Ramos (cell line): ENCODE results near the gene RPS10.

Experiments
- in situ Hi-C: fragments of 300-500 bp; cut with MboI; formaldehyde crosslinking; loops from one replicate; pipeline ENCODE4 v1.14.3; 2022; ENCODE audit warnings: low sequenced_read_pairs; ENCODE audit not compliant: unreplicated experiment

RPS10 gene

DNA sequence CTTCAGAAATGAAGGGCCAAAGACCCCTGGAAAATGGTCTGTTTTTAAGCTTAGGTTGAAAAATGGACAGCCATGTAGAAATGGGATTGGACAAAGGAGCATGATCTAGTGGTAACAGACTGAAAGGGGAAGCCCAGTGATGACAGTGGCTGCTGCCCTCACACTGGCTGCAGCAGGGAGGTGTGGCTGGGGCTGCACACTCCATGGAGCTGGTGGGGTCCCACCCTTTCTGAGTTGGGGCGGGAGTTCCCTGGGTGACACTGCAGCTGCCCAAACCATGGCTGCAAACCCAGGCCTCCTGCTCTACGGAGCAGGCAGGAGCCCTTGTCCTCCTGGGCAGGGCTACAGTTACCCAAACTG is 31.5 kb upstream of the RPS10 start:
- in situ Hi-C loops, result loop anchor here (10.0 kb wide), 1 partner anchor 677 kb away; no protein-coding TSS in a partner anchor

DNA sequence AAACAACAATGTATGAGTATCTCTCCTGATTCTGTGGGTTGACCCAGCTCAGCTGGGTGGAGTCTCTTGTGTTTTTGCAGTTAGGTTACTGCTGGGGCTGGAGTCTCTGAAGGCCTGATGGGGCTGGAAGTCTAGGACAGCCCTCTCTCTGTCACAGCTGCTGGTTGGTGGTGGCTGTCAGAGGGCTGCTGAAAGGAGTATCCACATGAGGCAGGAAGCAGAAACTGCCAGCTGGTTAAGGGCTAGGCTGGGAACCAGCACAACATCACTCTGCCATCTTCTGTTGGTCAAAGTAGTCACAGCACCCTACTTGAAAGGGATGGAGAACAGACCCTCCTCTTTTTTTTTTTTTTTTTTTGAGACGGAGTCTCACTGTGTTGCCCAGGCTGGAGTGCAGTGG is 30.0 kb upstream of the RPS10 start:
- in situ Hi-C loops, result loop anchor here (10.0 kb wide), 1 partner anchor 679 kb away; no protein-coding TSS in a partner anchor

DNA sequence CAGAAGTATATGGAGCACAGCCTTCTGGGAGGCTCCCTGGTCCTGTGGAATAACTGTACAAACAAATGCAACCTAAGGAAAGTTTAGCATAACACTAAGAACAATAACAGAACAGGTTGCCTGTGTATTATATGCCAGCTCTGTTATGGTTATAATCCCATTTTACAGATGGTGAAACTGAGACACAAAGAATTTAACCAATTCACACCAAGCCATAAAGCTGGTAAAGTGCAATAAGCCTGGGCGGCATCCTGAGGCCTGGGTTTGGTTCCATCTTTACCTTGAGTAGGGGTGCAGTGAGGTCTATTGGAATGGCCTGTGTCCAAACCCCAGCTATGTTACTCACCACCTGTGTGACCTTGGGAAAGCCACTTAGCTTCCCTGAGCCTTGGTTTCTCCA is 25.3 kb upstream of the RPS10 start:
- in situ Hi-C loops, result loop anchor here (10.0 kb wide), 1 partner anchor 684 kb away; no protein-coding TSS in a partner anchor

DNA sequence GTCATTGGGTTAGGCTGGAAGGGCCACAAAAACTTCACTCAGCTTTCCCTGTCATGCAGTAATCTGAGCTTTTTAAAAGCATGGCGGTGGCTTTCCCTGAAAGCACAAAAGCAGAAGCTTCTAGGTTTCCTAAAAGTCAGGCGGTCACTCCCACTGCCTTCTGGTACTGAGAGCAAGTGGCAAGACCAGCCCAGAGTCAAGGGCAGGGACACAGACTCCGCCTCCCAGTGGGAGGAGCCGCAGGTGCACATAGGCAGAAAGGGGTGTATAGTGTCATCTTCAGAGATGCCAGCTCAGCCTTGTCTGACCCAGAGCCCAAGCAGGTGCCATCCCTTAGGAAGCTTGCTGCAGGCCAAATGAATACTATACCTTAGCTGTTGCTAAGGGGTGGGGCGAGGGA is 22.0 kb upstream of the RPS10 start:
- in situ Hi-C loops, result no loop called here

DNA sequence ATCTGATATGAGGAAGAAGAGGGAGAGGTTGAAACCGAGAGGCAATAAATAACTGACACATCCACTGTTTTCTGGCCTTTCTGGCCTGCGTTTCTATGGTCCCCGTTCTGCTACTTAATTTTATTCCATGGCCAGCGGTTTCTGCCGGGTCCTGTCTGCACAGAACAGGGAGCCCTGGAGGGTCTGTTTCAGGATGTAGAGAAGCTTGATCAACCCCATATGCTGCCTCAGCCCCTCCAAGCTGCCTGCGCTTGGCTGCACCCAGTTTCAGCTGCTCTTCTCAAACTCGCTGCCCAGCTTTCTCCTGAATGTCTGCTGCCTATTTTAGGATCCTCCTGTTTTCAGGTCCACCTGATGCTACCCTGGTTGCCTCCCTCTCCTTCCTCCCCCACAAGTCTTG is 21.5 kb upstream of the RPS10 start:
- in situ Hi-C loops, result no loop called here

DNA sequence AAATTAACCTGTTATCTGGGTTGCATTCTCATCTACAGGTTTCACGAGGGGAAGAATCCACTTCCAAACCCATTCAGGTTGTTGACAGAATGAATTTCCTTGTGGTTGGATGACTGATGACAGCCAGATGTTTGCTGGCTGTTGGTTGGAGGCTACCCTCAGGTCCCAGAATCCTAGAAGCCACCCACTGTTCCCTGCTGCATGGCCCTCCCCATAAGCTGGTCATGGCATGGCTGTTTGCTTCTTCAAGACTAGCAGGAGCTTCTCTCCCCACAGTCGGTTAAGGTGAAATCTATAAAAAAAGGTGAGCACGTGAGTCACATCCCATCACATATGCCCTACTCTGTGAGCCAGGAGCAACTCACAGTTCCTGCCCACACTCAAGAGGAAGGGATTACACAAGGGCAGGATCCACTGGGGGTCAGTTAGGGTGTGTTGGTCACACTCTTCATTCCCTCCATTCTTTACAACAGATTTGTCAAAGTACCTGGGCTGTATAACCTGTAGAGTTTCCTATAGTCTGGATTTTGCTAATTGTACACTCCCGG is 19.5 kb upstream of the RPS10 start:
- in situ Hi-C loops, result no loop called here

DNA sequence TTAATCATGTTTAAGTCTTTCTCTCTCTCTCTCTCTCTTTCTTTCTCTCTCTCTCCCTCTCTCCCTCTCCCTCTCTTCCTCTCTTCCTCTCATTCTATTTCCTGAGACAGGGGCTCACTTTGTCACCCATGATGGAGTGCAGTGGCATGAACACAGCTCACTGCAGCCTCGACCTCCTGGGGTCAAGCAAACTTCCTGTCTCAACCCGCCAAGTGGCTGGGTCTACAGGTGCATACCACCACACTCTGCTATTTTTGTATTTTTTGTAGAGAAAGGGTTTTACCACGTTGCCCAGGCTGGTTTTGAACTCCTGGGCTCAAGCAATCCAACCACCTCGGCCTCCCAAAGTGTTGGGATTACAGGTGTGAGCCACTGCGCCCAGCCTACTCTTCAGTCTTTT is 15.7 kb upstream of the RPS10 start:
- in situ Hi-C loops, result no loop called here

DNA sequence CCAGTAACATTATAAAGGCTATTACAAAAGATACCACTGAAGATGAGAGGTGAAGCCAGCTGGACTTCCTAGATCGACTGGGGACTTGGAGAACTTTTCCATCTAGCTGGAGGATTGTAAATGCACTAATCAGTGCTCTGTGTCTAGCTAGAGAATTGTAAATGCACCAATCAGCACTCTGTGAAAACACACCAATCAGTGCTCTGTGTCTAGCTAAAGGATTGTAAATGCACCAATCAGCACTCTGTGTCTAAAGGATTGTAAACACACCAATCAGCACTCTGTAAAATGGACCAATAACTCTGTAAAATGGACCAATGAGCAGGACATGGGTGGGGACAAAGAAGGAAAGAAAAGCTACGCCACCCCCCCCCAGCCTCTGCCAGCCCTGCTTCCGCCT is 13.6 kb upstream of the RPS10 start:
- in situ Hi-C loops, result no loop called here

DNA sequence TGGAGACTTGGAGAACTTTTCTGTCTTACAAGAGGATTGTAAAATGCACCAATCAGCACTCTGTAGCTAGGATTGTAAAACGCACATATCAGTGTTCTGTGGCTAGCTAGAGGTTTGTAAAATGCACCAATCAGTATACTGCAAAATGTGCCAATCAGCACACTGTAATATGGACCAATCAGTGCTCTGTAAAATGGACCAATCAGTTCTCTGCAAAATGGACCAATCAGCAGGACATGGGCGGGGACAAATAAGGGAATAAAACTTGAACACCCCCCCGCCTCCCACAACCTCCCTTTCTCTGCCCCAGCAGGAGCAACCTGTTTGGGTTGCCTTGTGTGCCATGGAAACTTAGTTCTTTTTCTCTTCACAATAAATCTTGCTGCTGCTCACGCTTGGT is 12.8 kb upstream of the RPS10 start:
- in situ Hi-C loops, result no loop called here

DNA sequence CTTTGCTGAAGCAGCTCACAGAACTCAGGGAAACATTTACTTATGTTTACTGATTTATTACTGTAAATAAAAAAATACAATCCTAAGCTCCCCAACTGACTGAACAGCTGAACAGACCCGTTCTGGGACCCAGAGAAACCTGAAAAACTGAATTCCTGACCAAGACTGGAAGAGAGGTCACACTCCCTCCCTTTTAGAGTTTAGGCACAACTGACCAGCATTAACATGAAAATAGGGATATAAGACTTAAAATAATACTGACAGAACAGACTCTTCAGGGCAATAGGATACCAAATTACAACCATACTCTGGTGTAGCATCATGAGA is 11.7 kb upstream of the RPS10 start:
- in situ Hi-C loops, result no loop called here

DNA sequence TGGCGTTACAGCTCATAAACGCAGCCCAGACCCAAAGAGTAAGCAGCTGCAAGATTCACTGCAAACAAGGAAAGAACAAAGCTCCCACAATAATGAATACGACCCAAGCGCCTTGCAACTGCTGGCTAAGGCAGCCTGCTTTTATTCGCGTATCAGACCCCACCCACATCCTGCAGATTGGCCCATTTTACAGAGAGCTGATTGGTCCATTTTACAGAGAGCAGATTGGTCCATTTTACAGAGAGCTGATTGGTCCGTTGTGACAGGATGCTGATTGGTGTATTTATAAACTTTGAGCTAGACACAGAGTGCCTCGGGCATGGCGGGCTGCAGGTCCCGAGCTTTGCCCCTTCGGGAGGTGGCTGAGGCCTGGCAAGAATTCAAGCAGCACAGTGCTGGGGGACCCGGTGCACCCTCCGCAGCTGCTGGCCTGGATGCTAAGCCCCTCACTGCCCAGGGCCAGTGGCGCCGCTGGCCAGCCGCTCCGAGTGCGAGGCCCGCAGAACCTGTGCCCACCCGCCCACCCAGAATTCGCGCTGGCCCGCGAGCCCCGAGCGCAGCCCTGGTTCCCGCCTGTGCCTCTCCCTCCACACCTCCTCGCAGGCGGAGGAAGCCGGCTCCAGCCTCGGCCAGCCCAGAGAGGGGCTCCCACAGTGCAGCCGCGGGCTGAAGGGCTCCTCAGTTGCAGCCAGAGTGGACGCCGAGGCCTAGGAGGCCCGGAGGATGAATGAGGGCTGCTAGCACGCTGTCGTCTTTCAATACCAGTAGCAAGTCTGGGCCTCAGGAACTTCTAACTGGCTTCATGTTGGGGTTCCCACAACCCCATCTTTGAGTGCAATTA is 11.2 kb upstream of the RPS10 start:
- in situ Hi-C loops, result no loop called here

DNA sequence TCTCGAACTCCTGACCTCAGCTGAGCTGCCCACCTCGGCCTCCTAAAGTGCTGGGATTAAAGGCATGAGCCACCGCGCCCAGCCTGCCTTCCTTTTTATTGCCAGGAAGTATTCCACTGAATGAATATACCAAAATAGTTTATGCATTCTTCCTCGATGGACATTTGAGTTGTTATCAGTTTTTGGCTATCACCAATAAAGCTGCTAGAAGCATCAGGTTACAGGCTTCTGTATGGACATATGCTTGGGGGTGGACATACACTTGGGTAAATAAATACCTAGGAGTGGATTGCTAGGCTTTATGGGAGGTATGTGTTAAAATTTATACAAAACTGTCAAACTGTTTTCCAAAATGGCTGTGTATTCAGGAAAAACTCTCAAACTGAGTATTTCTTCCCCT is 10.0 kb upstream of the RPS10 start:
- in situ Hi-C loops, result no loop called here

DNA sequence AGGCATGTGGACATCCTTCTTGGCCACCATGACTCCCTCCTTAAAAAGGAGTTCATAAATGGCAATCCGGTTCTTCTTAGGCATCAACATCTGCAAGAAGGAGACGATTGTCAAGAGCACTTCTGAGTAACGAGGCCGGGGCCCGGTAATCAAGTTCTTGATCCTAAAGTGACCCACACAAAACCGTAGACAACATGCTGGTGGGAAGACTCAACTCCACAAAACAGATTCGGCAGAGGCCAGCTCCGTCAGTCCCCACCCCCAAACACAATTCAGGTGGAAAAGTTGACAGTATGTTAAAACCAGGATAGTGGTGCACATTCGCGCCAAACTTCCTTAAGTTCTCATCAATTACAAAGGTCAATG is 754 bp downstream of the RPS10 start:
- in situ Hi-C loops, result loop anchor here (10.0 kb wide), 1 partner anchor 180 kb away; the partner anchor contains the start of gene SMIM29

DNA sequence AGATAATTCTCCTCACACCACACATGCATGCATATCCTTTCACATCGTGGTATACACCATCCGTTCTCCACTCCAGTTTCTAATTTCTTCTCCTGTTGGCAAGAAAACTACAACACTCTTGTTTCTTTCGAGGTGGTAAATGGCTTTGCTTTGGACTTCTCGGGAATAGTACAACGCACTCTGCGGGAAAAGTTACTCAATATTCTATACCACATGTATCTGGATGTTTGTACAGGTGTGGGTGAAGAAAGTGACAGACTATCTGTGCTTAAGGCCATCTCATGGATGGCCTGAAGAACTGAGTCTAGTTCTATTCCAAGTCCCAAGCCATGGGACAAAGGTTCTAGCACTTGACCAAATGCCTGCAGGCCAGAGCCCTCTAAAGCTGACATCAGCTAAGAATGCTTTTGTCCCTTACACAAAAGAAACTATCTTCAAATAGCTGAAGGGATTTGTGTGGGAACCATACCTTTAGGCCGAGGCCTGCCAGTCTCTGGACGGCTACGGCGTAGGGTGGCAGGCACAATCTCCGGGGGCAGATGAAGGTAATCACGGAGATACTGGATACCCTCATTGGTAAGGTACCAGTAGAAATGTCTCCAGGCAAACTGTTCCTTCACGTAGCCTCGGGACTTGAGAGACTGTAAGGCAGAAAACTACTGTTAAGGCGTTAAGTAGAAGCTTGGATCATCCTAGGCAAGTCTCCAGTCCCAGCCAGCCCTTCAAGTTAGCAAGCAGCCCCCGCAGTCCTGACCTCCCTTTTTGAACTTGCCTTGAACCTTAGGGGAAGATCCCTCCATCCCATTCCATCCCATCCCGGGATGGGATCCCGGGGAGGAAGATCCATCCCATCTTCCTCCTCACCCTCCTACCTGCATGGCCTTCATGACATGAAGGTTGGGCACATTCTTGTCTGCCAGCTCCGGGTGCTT is 1.4 kb downstream of the RPS10 start:
- in situ Hi-C loops, result loop anchor here (10.0 kb wide), 1 partner anchor 180 kb away; the partner anchor contains the start of gene SMIM29

DNA sequence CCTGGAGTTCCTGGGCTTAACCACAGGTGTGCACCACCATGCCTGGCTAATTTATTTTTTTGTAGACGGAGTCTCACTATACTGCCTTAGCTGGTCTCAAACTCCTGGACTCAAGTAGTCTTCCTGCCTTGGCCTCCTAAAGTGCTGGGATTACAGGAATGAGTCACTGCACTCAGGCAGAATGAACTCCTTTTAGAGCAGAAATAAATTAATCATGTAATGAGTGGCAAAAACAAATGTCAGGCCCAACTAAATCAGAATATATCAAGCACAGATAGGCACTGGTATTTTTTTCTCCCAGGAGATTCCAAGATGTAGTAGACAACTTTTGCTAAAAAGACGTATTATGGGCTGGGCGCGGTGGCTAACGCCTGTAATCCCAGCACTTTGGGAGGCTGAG is 2.6 kb downstream of the RPS10 start:
- in situ Hi-C loops, result loop anchor here (10.0 kb wide), 1 partner anchor 178 kb away; the partner anchor contains the start of gene SMIM29

DNA sequence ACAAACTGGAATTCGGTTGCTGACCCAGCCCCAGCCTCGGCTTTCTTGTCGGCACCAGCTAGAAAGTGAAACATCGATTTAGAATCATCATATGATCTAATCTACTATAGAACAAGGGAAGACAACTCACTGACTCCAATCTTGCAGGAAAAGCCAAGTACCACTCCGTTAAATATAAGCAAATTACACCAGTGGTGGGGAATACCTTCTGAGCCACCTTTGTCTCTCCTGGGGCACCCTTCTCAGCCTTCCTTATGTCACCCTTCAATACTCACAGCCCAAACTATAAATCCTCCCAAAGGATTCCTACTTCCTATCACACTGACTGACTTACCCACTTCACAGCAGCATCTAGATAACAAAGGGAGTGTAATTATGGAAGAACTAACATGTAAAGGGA is 7.5 kb downstream of the RPS10 start:
- in situ Hi-C loops, result no loop called here

DNA sequence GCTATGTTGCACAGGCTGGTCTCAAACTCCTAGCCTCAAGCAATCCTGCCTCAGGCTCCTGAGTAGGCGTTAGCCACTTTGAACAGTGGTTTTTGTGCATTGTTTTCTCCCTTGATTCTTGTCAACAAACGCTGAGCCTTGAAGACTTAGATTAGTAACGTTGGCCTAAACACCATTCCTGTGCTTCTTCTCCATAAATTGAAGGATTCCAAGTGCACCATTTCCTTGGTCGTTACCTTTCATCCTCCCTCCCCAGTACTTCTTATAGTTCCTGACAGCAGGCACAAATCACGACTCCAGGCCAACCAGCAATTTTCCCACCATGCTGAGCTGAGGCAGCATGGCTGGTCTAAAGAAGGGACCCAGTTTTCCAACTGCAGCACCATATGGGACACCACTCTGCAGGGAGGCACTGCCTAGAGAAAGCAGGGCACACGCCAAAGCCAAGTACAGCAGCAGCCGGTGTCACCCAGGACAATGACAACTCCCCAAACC is 8.9 kb downstream of the RPS10 start:
- in situ Hi-C loops, result no loop called here

DNA sequence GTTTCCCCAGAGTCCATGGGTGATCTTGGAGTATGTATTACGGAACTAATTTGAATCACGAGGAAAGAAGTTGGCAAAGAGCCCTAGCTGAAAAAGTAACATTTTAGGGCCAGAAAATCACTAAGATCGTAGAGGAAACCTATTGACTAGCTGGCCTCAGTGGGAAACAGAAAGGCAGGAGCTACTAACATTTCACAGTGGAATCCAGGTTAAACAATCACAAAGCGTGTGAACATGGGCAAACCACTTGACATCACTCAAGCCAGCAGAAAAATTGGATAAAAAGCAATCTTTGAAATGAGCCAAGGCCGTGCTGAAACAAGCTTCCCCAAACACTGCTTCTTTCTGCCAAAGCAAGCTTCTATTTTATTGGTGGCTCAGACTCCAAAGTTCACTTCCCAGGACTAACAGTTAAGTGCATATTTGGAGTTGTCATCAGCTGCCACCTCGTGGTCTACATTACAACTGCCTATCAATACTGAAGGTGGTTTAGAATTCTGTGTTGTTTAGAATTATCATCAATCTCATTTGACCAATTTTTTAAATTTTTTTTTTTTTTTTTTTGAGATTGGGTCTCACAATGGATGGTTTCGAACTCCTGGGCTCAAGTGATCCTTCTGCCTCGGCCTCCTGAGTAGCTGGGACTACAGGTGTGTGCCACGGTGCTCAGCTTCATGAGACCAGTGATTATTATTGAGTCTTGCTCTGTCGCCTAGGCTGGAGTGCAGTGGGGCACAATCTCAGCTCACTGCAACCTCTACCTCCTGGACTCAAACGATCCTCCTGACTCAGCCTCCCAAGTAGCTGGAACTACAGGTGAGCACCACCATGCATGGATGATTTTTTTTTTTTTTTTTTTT is 10.6 kb downstream of the RPS10 start:
- in situ Hi-C loops, result no loop called here

DNA sequence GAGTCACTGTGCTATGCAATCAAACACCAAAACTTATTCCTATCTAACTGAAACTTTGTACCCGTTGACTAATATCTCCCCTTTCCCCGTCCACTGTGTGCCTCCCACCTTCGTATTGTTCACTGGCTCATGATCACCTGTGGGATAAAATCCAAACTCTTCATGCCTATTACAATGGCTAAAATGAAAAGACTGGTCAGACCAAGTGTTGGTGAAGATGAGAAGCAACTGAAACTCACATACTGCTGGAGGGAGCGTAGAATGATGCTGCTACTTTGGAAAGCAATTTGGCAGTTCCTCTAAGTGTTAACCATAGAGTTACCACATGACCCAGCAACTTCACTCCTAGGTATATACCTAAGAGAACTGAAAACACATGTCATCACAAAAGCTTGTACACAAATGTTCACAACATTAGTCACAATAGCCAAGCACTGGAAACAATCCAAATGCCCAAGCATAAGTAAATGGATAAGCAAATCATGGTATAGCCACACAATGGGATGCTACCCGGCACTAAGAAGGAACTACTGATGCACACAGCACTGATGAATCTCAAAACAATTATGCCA is 13.1 kb downstream of the RPS10 start:
- in situ Hi-C loops, result no loop called here

DNA sequence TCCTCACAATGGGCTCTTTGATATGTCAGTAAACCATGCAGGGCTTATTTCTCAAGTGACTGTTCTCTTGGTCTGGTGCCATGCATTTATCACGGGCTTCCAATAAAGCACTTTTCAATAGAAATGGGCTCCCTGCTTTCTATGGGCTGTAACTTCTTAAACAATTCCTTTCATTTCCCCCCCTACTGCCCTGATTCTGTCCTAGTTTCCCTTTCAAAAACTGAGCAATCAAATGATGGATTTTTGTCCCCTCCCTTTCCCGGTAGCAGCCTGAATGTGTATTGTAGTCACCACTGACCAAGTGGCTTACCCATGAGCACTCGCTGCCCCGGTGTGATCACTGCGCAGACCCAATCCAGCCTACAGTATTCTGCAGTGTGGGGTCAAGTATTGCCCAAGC is 13.9 kb downstream of the RPS10 start:
- in situ Hi-C loops, result no loop called here
